Amygdala (tissue), 56 donors: ENCODE results near the gene NBPF20.
A peak's percentile ranks its signal among the peaks of the same experiment; 100 is the strongest.
"Not testable (repeated sequence)": the region's sequence is repeated elsewhere in the genome, so short reads cannot be mapped to it uniquely, and the experiment has no call there.

ENCODE experiments used
- DNase-seq, 56 donors: peaks; one replicate each; lab custom pipeline; 2025; lab: John Stamatoyannopoulos, UW

NBPF20 gene, protein sequence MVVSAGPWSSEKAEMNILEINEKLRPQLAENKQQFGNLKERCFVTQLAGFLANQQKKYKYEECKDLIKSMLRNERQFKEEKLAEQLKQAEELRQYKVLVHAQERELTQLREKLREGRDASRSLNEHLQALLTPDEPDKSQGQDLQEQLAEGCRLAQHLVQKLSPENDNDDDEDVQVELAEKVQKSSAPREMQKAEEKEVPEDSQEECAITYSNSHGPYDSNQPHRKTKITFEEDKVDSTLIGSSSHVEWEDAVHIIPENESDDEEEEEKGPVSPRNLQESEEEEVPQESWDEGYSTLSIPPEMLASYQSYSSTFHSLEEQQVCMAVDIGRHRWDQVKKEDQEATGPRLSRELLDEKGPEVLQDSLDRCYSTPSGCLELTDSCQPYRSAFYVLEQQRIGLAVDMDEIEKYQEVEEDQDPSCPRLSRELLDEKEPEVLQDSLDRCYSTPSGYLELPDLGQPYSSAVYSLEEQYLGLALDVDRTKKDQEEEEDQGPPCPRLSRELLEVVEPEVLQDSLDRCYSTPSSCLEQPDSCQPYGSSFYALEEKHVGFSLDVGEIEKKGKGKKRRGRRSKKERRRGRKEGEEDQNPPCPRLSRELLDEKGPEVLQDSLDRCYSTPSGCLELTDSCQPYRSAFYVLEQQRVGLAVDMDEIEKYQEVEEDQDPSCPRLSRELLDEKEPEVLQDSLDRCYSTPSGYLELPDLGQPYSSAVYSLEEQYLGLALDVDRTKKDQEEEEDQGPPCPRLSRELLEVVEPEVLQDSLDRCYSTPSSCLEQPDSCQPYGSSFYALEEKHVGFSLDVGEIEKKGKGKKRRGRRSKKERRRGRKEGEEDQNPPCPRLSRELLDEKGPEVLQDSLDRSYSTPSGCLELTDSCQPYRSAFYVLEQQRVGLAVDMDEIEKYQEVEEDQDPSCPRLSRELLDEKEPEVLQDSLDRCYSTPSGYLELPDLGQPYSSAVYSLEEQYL (N-terminal part only)

DNA sequence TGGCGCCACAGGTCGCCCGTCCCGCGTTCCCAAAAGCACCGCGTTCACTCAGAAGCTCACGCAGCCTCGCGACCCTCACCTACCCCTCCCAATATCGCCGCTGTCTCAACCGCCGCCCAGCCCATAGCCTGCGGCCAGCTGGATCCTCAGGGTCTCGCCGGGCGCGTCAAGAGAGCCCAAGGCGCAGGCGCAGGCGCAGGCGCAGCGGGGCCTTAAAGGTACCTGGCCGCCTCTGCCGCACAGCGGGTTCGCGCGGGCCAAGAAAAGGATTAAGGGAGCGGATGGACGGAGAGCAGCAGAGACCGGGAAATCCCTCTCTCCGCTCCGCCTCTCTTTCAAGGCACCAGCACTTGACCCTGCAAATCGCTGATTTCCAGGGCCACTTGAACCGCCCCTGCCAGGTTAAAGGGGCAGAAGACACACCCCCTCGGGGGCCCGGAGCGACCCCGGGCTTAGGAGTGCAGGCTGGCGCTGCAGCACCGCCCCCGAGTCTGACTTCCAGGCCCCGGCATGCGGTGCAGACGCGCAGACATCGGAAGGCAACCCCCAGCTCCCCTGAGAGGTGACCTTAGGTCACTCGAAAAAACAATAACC, at the start of gene NBPF20:
Gene NBPF20, minus strand, starts transcription at position 168 of the 594 bp plus-strand sequence. CDS start 20,331 bp downstream, outside the sequence.
- peak in 50 of 56 donors; percentile 3 to 83 (median 46) for DNase-seq

DNA sequence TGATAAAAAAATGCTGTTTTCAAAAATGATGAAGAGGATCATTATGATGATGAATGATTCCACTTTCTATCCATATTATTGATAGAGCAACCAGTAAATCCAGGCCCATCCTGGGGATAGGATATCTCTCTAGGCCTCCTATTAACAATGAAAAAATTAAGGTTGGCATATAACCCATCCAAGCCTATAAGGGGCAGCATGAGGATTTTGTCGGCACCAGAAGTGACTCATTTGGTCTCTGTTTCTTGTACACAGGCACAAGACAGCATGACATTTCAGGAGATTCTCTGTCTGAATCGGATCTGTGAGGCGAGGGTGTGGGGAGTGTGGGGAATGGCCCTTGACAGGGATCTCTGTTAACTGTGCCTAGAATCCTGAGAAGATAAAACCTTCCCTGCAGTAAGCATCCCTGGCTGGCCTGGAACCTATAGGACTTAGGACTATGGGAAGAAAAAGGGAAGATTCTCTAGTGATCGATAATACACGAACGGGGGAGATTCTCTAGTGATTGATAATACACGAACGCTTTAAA, 49.5 kb upstream of the NBPF20 start:
- DNase-seq, result not testable (repeated sequence)

DNA sequence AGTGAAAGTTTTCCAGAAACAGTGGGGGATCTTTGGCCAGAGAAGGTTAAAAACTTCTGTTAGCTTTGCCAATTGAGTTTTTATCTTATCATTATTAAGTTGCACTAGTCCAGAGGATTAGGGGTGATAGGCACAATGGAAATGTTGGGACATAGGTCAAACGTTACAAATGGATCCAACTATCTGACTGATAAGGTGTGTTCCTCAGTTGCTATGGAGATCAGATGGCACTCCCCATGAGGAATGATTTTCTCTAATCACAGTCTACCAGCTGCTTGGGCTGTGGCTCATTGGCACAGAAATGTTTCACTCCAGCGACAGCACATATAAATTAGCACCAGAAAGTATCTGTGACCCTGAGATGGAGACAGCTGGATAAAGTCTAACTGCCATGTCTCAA, 47.3 kb upstream of the NBPF20 start:
- not testable (repeated sequence) for DNase-seq

DNA sequence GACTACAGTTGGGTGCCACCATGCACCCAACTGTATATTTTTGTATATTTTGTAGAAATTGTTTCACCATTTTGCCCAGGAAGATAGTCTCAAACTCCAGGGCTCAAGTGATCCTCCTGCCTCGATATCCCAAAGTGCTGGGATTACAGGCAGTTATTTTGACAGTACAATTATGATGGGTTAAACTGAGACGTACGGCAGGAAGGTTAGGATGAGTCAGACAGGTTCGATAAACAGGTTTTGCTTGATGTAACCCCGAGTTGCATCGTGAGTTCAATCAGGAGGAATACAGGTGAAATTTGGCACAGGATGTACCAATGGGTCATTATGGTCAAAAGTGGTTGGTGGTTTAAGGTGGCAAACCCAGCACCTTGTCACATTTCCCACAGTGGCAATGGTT, 46.0 kb upstream of the NBPF20 start:
- DNase-seq, result not testable (repeated sequence)

DNA sequence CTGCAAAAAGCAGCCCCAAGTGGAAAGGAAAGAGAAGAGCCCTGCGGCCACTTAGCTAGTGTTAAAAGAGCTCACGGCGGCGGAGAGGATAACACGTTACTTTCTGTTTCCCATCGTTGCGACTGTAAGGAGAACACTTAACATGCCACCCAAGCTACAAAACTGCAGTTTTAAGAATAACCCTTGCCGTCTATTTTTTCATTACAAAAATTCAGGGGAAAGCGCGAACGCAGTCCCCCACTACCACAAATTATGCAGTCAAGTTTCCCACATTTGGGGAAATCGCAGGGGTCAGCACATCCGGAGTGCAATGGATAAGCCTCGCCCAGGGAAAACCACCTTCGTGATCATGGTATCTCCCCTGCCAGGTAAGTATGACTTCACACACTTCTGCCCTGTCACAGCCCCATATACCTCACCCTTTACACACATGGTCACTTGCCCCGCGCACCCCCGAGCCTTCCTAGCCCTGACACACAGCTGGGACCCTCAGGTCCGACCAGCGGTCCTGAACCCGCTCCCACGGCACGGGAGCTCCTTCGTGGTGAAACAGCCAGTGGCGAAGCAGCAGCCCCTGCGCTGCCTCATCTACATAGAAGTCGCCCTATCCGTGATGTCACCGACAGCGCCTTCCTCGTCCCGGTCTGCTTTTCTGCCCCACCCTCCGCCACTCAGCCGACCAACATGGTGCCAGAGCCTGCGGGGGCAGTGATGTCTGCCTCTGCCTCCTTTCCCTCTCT, 40.2 kb upstream of the NBPF20 start:
- peak in 30 of 56 donors; percentile 8 to 58 (median 26) for DNase-seq

DNA sequence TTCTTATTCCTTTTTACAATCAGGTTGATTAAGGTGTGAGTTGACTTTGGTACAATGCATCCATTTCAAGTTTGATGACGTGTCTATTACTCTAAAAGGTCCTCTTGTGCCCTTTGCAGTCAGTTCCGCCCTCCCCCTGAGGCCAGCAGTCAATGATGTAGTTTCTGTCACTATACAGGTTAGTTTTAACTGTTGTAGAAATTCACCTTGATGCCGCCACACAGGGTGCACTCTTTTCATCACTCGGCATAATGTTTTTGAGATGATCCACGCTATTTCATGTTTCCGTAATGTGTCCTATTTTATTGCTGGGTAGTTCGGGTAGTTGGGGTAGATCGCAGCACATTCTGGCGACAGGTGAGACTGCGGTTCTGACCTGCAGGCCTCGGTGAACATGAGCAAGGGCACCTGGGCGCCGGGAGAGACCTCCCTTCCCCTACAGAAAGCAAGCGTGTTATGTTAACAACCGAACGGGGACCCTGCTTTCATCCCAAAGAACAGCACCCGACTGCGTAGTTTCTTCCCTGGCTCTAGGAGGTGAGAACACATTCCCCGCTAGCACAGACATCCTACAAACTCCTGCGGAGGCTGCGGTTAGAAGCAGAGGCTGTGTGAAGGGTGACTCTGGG, 39.4 kb upstream of the NBPF20 start:
- not testable (repeated sequence) for DNase-seq

DNA sequence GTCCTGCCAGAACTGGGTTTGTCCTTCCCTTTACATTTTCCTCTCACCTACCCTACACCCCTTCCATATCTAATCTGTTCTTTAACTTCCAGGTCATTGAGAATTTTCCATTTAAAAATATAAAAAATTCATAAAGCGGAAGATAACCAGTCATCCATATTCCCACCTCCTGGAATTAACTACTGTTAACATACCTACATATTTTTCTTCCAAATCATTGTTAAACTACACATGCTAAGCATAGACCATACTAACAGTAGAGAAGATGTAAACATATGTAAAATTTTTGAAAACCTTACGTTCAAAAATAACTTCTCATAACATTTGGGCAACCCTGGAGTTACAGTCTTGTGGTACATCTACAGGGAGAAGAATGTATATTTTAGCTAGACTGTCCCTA, 38.6 kb upstream of the NBPF20 start:
- not testable (repeated sequence) for DNase-seq

DNA sequence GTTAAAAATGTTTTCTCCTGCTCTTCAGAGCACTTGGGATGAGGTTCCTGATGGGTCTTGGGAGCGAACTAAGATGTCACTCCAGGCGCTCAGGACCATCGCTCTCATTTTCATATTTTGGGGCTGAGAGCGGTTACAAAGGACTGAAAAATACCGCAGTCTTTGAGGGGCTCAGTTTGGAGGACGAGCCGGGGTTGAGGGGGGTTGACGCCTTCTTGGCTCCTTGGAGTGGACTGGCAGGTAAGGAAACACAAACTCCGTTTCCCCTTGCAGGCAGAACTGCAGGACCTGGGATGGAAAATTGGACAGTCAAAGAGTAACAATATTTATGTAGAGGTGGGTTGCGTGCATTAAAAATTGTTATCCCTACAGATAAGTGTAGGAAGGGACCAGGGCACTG, 35.3 kb upstream of the NBPF20 start:
- DNase-seq, result not testable (repeated sequence)

DNA sequence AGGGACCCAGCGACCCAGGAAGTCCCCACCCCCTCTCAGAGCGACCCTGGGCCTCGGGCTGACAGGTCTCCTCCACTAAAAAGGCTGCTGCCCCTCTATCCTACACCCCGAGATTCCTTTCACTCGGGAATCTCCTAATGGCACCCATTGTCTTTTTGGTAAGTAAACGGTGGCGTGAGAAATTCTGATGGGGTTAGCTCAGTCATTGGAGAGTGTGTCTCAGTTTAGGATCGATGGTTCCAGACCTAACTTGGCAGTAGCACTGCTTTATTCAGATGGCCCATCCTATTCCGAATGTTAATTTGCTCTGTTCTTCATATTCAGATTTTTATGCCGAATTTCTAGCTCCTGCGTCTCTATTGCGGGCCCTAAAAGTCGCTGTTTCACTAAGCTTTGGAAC, 34.6 kb upstream of the NBPF20 start:
- DNase-seq, result not testable (repeated sequence)

DNA sequence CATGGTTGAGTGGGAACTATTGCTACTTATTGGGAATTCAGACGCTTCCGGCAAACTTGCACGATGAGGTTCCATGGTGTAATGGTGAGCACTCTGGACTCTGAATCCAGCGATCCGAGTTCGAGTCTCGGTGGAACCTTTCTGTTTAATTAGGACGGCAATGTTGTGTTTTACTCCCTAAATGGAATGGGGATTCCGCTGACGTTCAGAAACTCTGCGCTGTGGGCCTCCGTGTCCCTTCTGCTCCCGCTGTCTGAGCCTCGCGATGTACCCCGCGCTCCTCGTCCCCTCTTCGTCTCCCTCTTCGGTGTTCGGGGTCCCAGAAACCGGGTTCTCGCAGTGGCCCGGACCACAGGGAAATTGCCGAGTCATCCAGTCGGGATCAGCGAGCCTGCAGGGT, 34.2 kb upstream of the NBPF20 start:
- DNase-seq, result not testable (repeated sequence)

DNA sequence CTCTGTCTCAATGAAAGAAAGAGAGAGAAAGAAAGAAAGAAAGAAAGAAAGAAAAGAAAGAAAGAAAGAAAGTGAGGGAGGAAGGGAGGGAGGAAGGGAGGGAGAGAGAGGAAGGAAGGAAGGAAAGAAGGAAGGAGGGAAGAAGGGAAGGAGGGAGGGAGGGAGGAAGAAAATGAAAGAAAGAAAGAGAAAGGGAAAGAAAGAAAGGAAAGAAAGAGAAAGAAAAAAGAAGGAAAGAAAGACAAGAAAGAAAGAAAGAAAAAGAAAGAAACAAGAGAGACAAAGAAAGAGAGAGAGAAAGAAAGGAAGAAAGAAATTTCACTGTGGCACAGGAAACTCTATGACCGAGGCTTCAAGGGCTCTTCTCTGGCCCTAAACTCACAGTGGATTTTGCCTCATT, 33.7 kb upstream of the NBPF20 start:
- DNase-seq, result not testable (repeated sequence)

DNA sequence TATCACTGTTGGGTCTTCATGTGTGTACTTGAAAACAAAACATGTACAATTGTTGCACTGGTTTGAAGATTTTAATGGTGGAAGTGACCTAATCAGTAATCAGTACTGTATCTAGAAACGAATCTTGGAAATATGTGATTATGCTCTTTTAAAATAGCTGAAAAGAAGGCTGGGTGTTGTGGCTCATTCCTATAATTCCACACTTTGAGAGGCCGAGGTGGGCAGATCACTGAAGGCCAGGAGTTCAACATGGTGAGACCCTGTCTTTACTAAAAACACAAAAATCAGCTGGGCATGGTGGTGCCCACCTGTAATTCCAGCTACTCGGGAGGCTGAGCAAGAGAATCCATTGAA, 29.4 kb upstream of the NBPF20 start:
- DNase-seq, result not testable (repeated sequence)

DNA sequence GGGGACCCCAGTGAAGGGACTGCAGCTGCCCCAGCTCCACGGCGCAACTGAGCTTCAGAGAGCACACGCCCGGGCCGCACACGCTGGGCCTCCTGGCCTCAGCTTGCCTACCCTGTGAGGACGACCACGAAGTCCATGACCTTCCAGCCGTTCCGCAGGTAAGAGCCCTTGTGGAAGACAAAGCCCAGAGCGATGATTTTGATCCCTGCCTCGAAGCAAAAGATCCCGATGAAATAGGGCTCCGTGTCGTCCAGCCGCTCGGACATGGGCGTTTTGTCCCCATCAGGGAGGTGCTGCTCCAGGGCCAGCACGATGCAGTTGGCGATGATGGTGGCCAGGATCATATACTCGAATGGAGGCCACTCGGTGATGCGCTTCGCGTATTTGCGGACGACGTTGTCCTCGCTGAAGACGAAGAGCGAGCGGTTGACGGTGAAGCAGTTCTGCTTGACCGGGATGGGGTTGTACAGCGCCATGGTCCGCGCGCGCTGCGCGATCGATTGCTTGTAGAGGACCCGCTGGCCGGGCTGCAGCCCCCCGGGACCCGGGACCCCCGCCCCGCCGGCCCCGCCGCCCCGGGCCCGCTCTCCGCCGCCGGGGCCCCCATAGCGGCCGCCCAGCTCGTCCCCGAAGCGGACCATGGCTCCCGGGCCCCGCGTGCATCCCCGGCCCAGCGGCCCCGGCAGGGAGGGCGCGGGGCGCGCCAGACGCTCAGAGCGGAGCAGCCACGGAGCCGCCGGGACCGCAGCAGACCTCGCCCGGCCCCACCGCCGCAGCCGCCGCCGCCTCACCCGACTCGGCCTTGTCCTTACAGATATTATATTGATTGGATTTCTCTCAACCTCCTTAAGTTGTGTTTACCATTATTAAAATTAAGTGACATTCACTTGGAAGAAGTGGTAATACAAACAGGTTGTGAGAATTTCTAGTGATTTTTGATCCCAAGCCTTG, 28.7 kb upstream of the NBPF20 start:
- DNase-seq, result not testable (repeated sequence)

DNA sequence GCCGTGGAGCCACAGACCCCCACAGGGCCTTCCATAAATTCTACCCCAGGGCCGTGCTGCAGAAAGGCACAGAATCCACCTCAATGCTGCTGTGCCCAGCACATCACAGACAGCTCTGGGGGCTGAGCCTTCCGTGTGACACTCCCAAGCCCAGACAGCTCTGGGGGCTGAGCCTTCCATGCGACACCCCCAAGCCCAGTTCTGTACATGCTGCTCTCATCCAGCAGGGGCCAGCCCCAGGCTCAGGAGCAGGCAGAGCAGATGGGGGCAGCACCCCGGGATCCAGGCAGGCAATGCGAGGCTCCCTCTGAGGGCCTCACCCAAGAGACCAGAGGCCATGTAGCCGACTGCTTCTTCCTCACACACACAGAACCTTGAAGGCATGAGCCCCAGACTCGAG, 27.1 kb upstream of the NBPF20 start:
- not testable (repeated sequence) for DNase-seq

DNA sequence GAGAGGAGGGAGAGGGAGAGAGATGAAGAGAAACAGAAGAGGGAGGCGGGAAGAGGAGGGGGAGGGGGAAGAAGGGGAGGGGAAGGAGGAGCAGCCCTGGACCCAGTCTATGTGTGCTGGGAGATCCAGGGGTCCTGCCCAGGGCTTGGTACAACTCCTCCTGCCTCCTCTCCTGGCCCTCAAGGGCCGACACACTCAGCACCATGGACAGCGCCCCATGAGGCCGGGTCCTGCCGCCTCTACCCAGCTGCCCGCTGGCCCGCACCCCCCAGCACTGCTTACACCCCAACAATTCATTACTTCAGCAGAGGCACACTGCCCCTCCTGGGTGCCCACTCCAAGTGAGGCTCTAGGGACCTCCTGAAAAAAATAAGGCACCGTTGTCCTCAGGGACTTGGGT, 26.5 kb upstream of the NBPF20 start:
- peak in 1 of 56 donors; percentile 14 for DNase-seq

DNA sequence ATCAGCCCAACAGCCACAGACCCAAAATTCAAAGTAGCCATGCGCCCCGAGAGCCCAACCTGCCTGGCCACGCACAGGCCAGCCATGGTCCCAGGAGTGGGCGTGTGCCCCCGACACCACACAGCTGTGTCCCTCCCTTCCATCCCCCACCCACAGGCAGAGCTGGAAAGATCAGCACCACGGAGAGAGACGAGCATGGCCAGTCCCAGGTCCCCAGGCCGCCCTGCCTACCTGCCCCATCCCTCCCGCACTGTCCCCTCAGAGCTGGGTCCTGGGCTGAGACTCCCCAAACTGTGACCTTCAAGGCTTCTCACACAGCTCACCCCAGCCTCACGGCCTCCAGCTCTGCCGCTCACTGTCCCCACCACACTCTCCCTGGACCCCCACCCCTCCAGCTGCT, 19.8 kb upstream of the NBPF20 start:
- not testable (repeated sequence) for DNase-seq

DNA sequence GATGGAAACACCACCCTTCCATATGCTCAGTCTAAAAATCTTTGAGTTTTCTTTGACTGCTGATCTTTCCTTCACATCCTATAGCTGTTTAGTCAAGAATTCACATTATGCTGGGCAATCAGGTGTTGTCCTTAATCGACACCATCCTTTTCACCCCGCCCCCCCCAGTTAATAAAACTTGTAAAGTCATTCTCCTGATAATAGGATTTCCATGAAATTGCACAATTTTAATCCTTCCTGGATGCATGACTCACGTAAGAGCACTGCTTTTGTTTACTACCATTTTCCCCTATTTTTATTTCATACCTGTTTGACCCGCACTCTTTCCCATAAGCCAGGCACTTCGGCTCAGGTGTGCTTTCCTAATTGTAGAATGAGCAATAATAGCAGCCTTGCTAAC, 16.9 kb upstream of the NBPF20 start:
- DNase-seq, result not testable (repeated sequence)
